Dermis blood vessel endothelial cell (primary cell): ENCODE measurements around the gene MDFIC. TPM values are rescaled to one million over a fixed set of nuclear protein-coding genes. Genes with fewer than 3 reads are reported as not detected.

Experiments used
- DNase-seq: peaks from one replicate; pipeline ENCODE4 v3.0.0; 2010
- total RNA-seq: library from RNA; depleted of rRNA; stranded (reverse); fragments of >200 nt; gene quantifications from 2 replicates; pipeline ENCODE4 v1.2.3, GENCODE V29; 2014

MDFIC gene
- total RNA-seq, 1 donor from 2014 or later = 69.1 TPM

DNA sequence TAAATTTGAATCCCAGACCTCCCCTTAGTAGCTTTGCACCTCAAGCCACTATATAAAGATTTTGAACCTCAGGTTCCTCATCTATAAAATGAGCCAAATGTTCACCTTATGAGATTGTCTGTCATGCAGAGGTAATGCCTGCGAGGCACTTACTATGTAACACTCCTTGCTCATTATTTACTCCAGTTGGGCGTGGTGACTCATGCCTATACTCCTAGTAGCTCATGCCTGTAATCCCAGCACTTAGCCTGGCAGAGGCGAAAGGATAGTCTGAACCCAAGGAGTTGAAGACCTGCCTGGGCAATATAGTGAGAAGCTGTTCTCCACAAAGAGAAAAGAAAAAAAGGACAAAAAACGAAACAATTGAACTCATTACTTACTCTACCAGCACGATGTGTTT lies 82.2 kb downstream of the MDFIC start:
- DNase-seq = no peak

GRCh38 chr7:115005251-115005650 lies 83.4 kb downstream of the MDFIC start:
- no peak for DNase-seq

DNA sequence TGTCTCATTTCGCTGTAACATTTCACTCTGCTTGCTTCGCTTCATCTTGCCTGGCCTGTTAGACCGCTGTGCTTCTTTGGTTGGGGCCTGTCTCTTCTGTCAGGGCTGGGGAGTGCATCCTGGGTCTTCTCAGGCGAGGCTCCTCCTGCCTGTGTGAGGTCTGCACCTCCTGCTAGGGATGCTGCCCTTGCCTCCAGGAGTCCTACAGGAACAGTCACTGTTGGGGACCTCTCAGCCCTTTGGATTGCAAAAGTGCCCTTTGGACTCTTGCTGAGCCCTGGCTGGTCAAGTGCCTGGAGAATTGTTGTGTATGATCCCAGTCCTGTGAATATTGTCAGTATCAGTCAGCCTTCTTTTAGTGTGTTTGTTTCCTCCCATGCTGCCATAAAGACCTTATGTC lies 84.1 kb downstream of the MDFIC start:
- DNase-seq = no peak

GRCh38 chr7:115007751-115008150 lies 85.9 kb downstream of the MDFIC start:
- no peak for DNase-seq

- no peak for DNase-seq
Observed at GRCh38 chr7:115008465-115009114, 86.7 kb downstream of the MDFIC start.

DNA sequence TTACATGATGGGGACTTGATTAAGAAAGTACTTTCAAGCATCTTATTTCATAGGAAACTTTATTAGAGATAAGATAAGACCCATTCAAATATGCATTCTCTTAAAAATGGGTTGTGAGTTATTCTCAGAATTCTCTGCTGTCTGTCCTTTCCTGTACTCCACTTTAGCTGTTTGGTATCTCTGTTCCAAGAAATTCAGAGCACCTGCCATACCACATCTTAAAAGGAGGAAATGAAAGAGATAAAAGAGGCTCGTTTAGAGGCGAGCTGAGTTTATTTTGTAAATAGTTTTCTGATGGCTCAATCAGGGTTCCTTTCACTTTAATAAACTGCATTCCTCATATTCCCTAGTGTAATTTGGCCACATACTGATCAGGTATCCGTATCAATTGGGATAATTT lies 87.2 kb downstream of the MDFIC start:
- no peak for DNase-seq

DNA sequence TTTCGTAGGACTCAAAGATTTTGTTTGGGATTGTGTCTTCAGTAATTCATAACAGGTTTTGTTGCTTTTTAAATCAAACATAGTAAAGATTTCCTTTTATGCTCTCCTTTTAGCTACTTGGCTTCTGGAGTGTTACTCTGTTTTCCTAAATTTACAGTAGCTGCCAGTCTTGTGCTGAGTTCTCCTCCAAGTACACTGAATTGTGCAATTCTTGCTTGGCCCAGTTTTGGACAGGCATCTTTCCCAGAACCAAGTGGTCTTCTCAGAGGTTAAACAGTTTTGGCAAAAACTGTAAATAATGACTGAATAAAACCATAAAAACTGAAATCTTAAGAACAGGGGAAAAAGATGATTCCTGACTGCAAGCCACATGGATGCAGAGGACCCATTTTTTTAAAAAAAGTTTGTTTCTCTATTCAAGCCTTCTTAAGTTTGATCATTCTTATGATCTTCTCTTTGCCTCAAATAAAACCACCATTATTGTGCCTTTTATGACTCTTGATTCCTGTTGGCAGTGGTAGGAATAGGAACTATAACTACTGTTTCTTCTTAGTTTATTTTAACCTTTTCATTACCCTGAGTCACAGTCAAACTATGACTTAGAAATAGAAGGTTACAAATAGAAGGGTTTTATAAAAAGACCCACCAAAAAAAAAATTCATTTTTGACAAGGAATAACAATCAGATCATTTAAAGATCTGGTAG lies 88.0 kb downstream of the MDFIC start:
- DNase-seq = no peak

GRCh38 chr7:115010441-115010820 lies 88.5 kb downstream of the MDFIC start:
- no peak for DNase-seq

DNA sequence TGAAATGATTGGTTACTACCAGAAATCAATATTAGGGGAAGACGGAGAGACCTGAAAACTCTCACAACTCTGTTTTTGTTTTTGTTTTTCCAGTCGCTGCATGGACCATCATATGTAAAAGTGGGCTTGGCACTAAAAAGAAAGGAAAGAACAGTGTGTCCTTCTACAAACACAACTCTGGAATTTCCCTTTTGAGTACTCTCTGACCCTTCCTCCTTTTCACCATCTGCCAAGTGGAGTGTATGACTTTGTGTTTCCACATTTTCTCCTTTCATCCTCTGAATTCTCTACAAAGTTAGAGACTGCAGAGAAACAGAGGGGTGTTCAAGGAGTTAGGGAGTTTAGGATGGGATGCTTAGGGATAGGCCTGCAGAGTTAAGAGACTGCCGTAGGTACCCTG lies 92.0 kb downstream of the MDFIC start:
- peak; percentile 16 for DNase-seq

- no peak for DNase-seq
Observed at GRCh38 chr7:115014794-115015193, 92.9 kb downstream of the MDFIC start.

- DNase-seq = no peak
Observed at GRCh38 chr7:115015619-115016018, 93.7 kb downstream of the MDFIC start.

- no peak for DNase-seq
Observed at GRCh38 chr7:115019882-115020605, 98.2 kb downstream of the MDFIC start.

DNA sequence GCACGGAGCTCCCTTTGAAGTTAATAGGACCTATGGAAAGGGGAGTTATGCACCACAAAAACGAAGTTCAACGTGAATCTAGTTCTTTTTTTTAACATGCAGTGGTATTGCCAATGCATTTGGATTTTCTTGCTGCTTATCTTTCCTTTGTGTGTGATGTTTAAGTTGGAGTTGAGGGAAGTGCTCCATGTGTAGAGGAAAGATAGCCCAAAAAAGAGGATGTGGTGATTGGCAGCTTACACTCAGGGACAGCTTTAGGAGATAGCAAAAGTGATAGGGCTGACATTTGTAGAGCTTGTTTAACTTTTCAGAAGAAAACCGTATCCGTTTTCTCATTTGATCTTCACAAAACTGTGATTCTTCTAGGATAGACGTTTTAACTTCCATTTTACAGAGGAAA lies 101.3 kb downstream of the MDFIC start:
- no peak for DNase-seq

- peak; percentile 57 for DNase-seq
Observed at GRCh38 chr7:115024276-115024675, 102.4 kb downstream of the MDFIC start.

- no peak for DNase-seq
Observed at GRCh38 chr7:115032715-115033703, 111.1 kb downstream of the MDFIC start.

GRCh38 chr7:115033917-115034459 lies 112.1 kb downstream of the MDFIC start:
- no peak for DNase-seq

- DNase-seq = no peak
Observed at GRCh38 chr7:115034515-115034914, 112.6 kb downstream of the MDFIC start.

DNA sequence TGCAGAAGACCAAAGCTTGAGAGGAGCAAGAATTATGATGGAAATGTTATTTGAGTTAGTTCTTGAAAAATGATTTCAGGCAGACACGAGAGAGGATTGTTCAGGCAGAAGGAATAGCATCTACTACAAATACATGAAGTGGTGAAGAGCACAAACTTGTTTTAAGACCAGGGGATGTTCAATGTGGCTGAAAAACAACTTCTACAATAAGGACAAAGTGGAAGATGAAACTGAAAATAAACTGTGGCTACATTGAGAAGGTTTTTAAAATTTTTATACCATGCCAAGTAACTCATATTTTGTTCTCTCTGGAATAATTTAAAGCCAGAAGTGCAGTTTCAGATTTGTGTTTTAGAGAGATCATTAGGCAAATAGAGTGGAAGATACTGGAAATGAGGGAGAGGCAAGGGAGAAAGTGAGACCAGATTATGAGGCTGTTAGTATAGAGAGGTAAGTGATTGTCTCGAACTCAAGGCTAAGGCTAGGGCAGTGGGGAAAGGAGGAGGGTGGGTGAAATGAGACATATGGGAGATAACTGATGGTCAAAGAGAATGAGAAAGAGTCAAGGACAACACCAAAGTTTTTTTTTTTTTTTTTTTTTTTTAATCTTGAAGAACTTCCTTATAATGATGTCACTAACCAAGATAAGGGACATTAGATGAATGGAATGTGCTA lies 115.4 kb downstream of the MDFIC start:
- no peak for DNase-seq

DNA sequence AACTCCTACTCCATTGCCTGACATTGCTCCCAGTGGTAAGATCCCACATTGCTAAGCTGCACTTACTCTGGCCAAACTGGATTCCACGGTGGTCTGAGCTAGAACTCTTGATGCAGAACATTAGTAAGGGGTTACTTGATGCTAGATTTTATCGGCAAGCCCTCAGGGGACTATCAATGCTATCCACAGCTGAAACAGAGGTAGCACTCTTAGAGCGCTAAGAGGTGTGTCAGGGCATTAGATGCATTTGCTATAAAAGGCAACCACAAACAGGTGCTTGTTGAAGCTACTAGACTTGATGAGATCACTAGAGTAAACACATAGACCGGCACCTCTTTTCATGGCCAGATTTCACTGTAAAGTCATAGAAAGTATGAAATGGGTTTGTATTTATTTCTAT lies 116.3 kb downstream of the MDFIC start:
- no peak for DNase-seq

GRCh38 chr7:115040057-115040456 lies 118.2 kb downstream of the MDFIC start:
- no peak for DNase-seq

- no peak for DNase-seq
Observed at GRCh38 chr7:115040495-115040894, 118.6 kb downstream of the MDFIC start.

- DNase-seq = no peak
Observed at GRCh38 chr7:115042596-115042995, 120.7 kb downstream of the MDFIC start.
